B cell (primary cell): ENCODE results near the gene AOPEP. TPM values are rescaled to one million over a fixed set of nuclear protein-coding genes. Genes with fewer than 3 reads are reported as not detected.

Experiments
- ATAC-seq: fragments of 200-7000 bp; cut with Tn5 transposase; one replicate; pipeline ENCODE4 v1.10.0; 2021; ENCODE audit warnings: low read depth, mild to moderate bottlenecking, moderate number of reproducible peaks, moderate library complexity
- CTCF ChIA-PET: fragments of 350-600 bp; sonication (Branson Sonifier 250); formaldehyde crosslinking; loops from one replicate; lab custom pipeline; 2021; ENCODE audit warnings: antibody characterized with exemption, inconsistent platforms; lab: Charles Lee
- POLR2A ChIA-PET: fragments of 350-600 bp; sonication (Branson Sonifier 250); formaldehyde crosslinking; loops from one replicate; lab custom pipeline; 2021; ENCODE audit warnings: antibody characterized with exemption; lab: Charles Lee
- DNase-seq: peaks from one replicate; pipeline ENCODE4 v3.0.0; 2013
- H2AFZ ChIP-seq: 2 replicates; pipeline ENCODE4 v1.6.1; 2012; ENCODE audit warnings: mild to moderate bottlenecking, low read depth, low read length; ENCODE audit not compliant: insufficient read depth, poor library complexity, severe bottlenecking
- H3K27ac ChIP-seq, 2 donors: 1 replicate in 1 of 2; 2 replicates in 1 of 2; pipeline ENCODE4 v1.5.1; 2012 to 2013; ENCODE audit warnings: low read length in 2 of 2, mild to moderate bottlenecking in 2 of 2, moderate library complexity in 1 of 2
- H3K27me3 ChIP-seq, 4 experiments: fragments of 200-600 bp in 1 of 4; sonication (generic) in 1 of 4; replicated peaks in 1 of 4; 1 replicate in 2 of 4; 2 replicates in 2 of 4; pipeline versions ENCODE4 v1.6.1 to v1.7.0; 2013 to 2016; ENCODE audit warnings: low read length in 3 of 4, mild to moderate bottlenecking in 2 of 4, mixed read lengths in 1 of 4, moderate library complexity in 1 of 4; ENCODE audit not compliant: insufficient read depth in 4 of 4, control insufficient read depth in 3 of 4; ENCODE audit errors: control extremely low read depth in 1 of 4
- H3K36me3 ChIP-seq, 2 experiments: replicated peaks in 1 of 2; 1 replicate in 1 of 2; 2 replicates in 1 of 2; pipeline versions ENCODE4 v1.6.1 to v1.7.1; 2013; ENCODE audit warnings: low read length in 1 of 2; ENCODE audit not compliant: insufficient read depth in 2 of 2, control insufficient read depth in 1 of 2; ENCODE audit errors: control extremely low read depth in 1 of 2, extremely low read depth in 1 of 2
- H3K4me1 ChIP-seq, 2 donors: fragments of 200-600 bp in 1 of 2; sonication (generic) in 1 of 2; 1 replicate in 1 of 2; 2 replicates in 1 of 2; pipeline versions ENCODE4 v1.5.1 to v1.6.1; 2013 to 2017; ENCODE audit warnings: low read length in 2 of 2; ENCODE audit not compliant: control insufficient read depth in 2 of 2, insufficient read depth in 2 of 2
- H3K4me2 ChIP-seq: replicated peaks from 2 replicates; pipeline ENCODE3; 2012; ENCODE audit warnings: mild to moderate bottlenecking, low read depth, low read length; ENCODE audit not compliant: poor library complexity, severe bottlenecking
- H3K4me3 ChIP-seq, 5 experiments: fragments of 200-600 bp in 1 of 5; sonication (generic) in 1 of 5; 1 replicate in 3 of 5; 2 replicates in 2 of 5; pipeline versions ENCODE4 v1.5.1 to v1.7.0; 2011 to 2016; ENCODE audit warnings: low read length in 4 of 5, mild to moderate bottlenecking in 4 of 5, low read depth in 2 of 5, control low read depth in 1 of 5, moderate library complexity in 1 of 5; ENCODE audit not compliant: insufficient read depth in 1 of 5; ENCODE audit errors: control extremely low read depth in 1 of 5, extremely low read depth in 1 of 5
- H3K79me2 ChIP-seq: fragments of 200-600 bp; sonication (generic); one replicate; pipeline ENCODE4 v1.6.0; 2016; ENCODE audit warnings: low read length; ENCODE audit not compliant: control insufficient read depth, insufficient read depth
- H3K9ac ChIP-seq: fragments of 200-600 bp; sonication (generic); 2 replicates; pipeline ENCODE4 v1.6.1; 2017; ENCODE audit warnings: mild to moderate bottlenecking, low read length, moderate library complexity
- H3K9me3 ChIP-seq, 3 donors: one replicate each; pipeline versions ENCODE4 v1.6.1 to v1.7.1; 2013; ENCODE audit warnings: low read length in 2 of 3; ENCODE audit not compliant: control insufficient read depth in 2 of 3, insufficient read depth in 1 of 3; ENCODE audit errors: control extremely low read depth in 1 of 3
- H4K20me1 ChIP-seq: 2 replicates; pipeline ENCODE4 v1.6.0; 2012; ENCODE audit warnings: mild to moderate bottlenecking, low read length; ENCODE audit not compliant: insufficient read depth, control insufficient read depth, poor library complexity, severe bottlenecking
- H3K27ac Mint-ChIP-seq: one replicate; pipeline ENCODE4 v1.8.0; 2021; ENCODE audit warnings: mixed read lengths
- H3K27me3 Mint-ChIP-seq: one replicate; pipeline ENCODE4 v1.8.0; 2021; ENCODE audit warnings: mixed read lengths
- H3K4me1 Mint-ChIP-seq: one replicate; pipeline ENCODE4 v1.8.0; 2021; ENCODE audit warnings: mixed read lengths
- H3K4me3 Mint-ChIP-seq: one replicate; pipeline ENCODE4 v1.8.0; 2021; ENCODE audit warnings: mixed read lengths
- H3K9me3 Mint-ChIP-seq: one replicate; pipeline ENCODE4 v1.8.0; 2022; ENCODE audit warnings: mixed read lengths; ENCODE audit not compliant: insufficient read depth
- EZH2 ChIP-seq: IDR thresholded peaks from 2 replicates; pipeline ENCODE4 v1.6.1; 2012; ENCODE audit warnings: borderline replicate concordance, low read depth, mild to moderate bottlenecking, moderate library complexity, low read length; ENCODE audit not compliant: insufficient read depth, poor library complexity, severe bottlenecking
- WGBS: methylation state at CpG from one replicate; pipeline ENCODE4 v1.1.5; 2013; ENCODE audit warnings: missing lambda C conversion rate; ENCODE audit not compliant: insufficient coverage; 5-methylcytosine and 5-hydroxymethylcytosine counted together
- intact Hi-C: fragments of 100-400 bp; cut with micrococcal nuclease; formaldehyde crosslinking; loops from one replicate; pipeline ENCODE4 v1.10.0; 2022
- polyA plus RNA-seq: library from polyadenylated mRNA; depleted of rRNA; stranded (reverse); fragments of >200 nt; gene quantifications from 2 replicates; pipeline ENCODE4 v1.2.3, GENCODE V29; 2012
- total RNA-seq, 2 donors: library from RNA; stranded (reverse); fragments of 120-200 nt in 1 of 2; gene quantifications; 1 replicate in 1 of 2; 2 replicates in 1 of 2; pipeline versions ENCODE4 v1.2.3 to v1.2.4, GENCODE V29; 2013 to 2022
- TF ChIP-seq, protein P1 (sequence below): fragments of 200-600 bp; IDR thresholded peaks from one replicate; pipeline ENCODE4 v1.8.0; 2022; ENCODE audit warnings: antibody characterized with exemption, mild to moderate bottlenecking

The AOPEP gene
- total and polyA plus RNA-seq, 2 donors (not counting 1 experiment from before 2014, with no cell fraction given) = 5.1 to 35.8 TPM

DNA sequence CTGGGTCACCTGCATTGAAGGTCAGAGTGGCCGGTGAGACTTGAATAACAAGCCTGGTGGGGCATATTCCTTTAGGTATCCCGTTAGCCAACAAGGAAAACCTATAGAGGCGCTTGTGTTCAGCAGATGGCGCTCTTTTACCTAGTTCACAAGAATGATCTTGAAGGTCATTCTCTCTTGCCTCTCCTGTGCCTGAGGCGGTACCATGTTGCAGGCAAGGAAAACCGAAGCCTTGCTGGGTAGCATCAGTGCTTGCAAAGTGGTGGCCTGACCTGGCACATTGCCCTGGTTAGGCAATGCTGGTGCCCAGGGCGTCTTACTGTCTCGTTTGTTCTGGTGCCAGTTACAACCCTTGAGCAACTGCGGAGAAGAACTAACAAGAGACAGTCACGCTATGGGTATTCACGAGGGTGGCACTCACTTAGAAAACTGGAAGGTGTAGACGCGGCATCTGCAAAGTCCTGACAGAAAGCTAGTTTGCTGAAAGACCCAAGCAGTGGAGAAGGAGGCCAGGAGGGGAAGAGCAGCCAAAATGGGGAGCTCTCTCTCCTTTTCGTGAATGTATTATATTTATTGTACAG is 56.7 kb downstream of the AOPEP start:
- POLR2A ChIA-PET = no interaction called here
- TF ChIP-seq, protein P1, sequence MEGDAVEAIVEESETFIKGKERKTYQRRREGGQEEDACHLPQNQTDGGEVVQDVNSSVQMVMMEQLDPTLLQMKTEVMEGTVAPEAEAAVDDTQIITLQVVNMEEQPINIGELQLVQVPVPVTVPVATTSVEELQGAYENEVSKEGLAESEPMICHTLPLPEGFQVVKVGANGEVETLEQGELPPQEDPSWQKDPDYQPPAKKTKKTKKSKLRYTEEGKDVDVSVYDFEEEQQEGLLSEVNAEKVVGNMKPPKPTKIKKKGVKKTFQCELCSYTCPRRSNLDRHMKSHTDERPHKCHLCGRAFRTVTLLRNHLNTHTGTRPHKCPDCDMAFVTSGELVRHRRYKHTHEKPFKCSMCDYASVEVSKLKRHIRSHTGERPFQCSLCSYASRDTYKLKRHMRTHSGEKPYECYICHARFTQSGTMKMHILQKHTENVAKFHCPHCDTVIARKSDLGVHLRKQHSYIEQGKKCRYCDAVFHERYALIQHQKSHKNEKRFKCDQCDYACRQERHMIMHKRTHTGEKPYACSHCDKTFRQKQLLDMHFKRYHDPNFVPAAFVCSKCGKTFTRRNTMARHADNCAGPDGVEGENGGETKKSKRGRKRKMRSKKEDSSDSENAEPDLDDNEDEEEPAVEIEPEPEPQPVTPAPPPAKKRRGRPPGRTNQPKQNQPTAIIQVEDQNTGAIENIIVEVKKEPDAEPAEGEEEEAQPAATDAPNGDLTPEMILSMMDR = peak; percentile 59
- no peak for TF ChIP-seq EZH2

DNA sequence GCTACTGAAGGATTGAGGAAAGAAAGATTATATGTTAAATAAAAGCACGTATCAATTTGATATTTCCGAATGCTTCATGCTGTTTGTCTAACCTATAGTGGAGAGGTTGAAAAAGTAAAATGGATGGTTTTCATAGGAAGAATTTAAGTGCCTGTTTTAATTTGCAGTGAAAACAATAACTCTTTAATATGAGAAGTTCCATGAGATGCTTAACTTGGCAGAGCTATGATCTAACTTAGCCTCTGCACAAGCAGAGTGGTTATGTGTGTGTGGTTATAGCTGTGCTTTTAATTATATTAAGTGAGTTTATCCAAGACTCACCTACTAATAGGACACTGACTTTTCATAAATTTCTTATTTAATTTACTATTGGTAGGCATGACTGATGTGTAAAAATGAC is 57.4 kb downstream of the AOPEP start:
- ChIA-PET POLR2A (no interaction called here), CTCF (interaction anchor here (0.7 to 6.2 kb wide), 9 partner anchors 17 to 396 kb away, joined by 3 to 72 read pairs (median 4); no protein-coding TSS in a partner anchor)
- intact Hi-C loops = loop anchor here (1.0 kb wide), 1 partner anchor 103 kb away; no protein-coding TSS in a partner anchor

More for the DNA sequence above, 56.7 kb downstream of the AOPEP start:
- no peaks in the 10 kb centered on the region for H3K79me2 ChIP-seq
- intact Hi-C loops = loop anchor here (1.0 kb wide), 1 partner anchor 102 kb away; no protein-coding TSS in a partner anchor
- Mint-ChIP-seq H3K4me3 (no peak overlapping the region), H3K4me1 (peaks cover 7% of the 10 kb centered on the region), H3K27me3 (no peaks in the 10 kb centered on the region), H3K9me3 (no peaks in the 10 kb centered on the region), H3K27ac (no peak overlapping the region)
- H2AFZ ChIP-seq = no peak overlapping the region
- WGBS = 65% methylated on average over 13 of the region's 14 CpGs
- no peak overlapping the region for H3K4me3 ChIP-seq
- H3K4me2 ChIP-seq = no peak overlapping the region
- H3K4me1 ChIP-seq = no peaks in the 10 kb centered on the region
- H3K27me3 ChIP-seq = no peaks in the 10 kb centered on the region
- CTCF ChIA-PET = interaction anchor here (0.7 to 6.2 kb wide), 12 partner anchors 11 to 397 kb away, joined by 3 to 72 read pairs (median 4); no protein-coding TSS in a partner anchor
- no peak overlapping the region for H3K9ac ChIP-seq
- ATAC-seq (peak; percentile 47), DNase-seq (peak; percentile 53)
- no peaks in the 10 kb centered on the region for H3K9me3 ChIP-seq
- no peak overlapping the region for H3K27ac ChIP-seq
- H3K36me3 ChIP-seq = no peaks in the 10 kb centered on the region
- no peaks in the 10 kb centered on the region for H4K20me1 ChIP-seq

More for the DNA sequence above, 57.4 kb downstream of the AOPEP start:
- Histone ChIP-seq H3K4me2 (no peak overlapping the region), H3K4me3 (no peak overlapping the region), H3K27me3 (no peaks in the 10 kb centered on the region), H3K36me3 (no peaks in the 10 kb centered on the region), H3K27ac (no peak overlapping the region), H4K20me1 (no peaks in the 10 kb centered on the region), H3K4me1 (no peaks in the 10 kb centered on the region), H3K79me2 (no peaks in the 10 kb centered on the region), H3K9me3 (no peaks in the 10 kb centered on the region), H3K9ac (no peak overlapping the region), H2AFZ (no peak overlapping the region)
- H3K4me1 Mint-ChIP-seq = peaks cover 7% of the 10 kb centered on the region
- no peak overlapping the region for H3K4me3 Mint-ChIP-seq
- H3K27me3 Mint-ChIP-seq = no peaks in the 10 kb centered on the region
- TF ChIP-seq EZH2 = no peak
- TF ChIP-seq, protein P1 = no peak
- WGBS = 100% methylated on average over 2 of the region's 2 CpGs
- DNase-seq (no peak), ATAC-seq (no peak)
- no peaks in the 10 kb centered on the region for H3K9me3 Mint-ChIP-seq
- H3K27ac Mint-ChIP-seq = no peak overlapping the region
